ENCODE results near the gene LRMDA. TPM values are rescaled to one million over a fixed set of nuclear protein-coding genes. Genes with fewer than 3 reads are reported as not detected.

LRMDA gene
- total and polyA plus RNA-seq, 2 of the 13 experiments (the other 11 are each of a cell fraction or from before 2014, with no cell fraction given), result 13.4 to 22.0 TPM

DNA sequence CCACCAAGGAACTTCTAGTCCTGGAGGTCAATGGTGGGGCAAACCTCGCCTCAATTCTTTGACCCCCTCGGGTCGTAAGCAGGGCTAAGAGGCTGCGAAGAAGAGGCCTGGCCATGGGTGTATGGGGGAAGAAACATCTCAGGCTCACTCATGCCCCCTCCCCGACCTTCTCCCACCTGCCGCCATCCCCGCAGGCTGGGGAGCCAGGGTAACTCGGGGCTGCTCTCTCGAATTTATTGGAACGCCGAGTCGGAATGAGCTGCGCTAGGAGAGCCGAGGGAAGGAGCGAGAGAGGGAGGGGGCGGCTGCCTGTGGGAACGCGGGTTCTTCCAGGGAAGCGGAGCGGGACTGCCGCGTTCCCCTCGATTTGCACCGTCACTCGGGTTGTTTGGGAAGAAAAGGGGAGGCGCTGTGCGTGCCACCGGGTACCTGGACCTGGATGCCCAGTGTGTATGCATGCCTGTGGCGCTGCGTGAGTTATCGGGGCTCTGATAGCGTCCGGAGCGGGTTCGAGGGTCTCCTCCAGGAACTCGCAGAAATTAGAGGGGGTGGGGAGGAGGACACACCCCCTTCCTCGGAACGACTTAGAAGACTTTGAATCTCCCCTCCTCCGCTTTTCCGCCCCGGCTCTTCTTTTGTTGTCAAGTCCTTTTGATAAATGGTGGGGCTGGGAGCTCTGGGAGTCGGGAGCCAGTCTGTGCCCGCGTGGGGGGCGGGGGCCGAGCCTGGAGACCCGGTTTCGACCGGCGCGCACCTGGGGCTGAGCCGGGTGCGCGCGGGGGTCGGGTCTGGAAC is 28.1 kb upstream of the LRMDA start (continued):
- TF ChIP-seq, protein P1, sequence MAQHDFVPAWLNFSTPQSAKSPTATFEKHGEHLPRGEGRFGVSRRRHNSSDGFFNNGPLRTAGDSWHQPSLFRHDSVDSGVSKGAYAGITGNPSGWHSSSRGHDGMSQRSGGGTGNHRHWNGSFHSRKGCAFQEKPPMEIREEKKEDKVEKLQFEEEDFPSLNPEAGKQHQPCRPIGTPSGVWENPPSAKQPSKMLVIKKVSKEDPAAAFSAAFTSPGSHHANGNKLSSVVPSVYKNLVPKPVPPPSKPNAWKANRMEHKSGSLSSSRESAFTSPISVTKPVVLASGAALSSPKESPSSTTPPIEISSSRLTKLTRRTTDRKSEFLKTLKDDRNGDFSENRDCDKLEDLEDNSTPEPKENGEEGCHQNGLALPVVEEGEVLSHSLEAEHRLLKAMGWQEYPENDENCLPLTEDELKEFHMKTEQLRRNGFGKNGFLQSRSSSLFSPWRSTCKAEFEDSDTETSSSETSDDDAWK (CRISPR knock-in tag; IDR thresholded peaks at IDR 0.05), result no peak
- 0 out of 2 replicates have a peak, but pooled peaks have one; percentile 73 for TF ChIP-seq SNAPC4 (CRISPR knock-in tag; IDR thresholded peaks at IDR 0.05)
- TF ChIP-seq SKIL (CRISPR knock-in tag; IDR thresholded peaks at IDR 0.05; ENCODE audit: borderline replicate concordance), result 0 out of 2 replicates have a peak, but pooled peaks have one; percentile 17
- 0 out of 2 replicates have a peak, but pooled peaks have one; percentile 21 for TF ChIP-seq ZNF788 (CRISPR knock-in tag; IDR thresholded peaks at IDR 0.05; ENCODE audit: borderline replicate concordance)
- peak; percentile 89 for TF ChIP-seq HNRNPL (IDR thresholded peaks at IDR 0.05; ENCODE audit: low read depth, low read length)
- no peak for TF ChIP-seq SMARCE1 (IDR thresholded peaks at IDR 0.05; ENCODE audit: borderline replicate concordance)
- TF ChIP-seq KDM5B (CRISPR knock-in tag; IDR thresholded peaks at IDR 0.05; ENCODE audit: borderline replicate concordance), result peak; percentile 44; the same call in 1 of the 2 replicates
- 0 out of 2 replicates have a peak, but pooled peaks have one; percentile 34 for TF ChIP-seq ZNF296 (CRISPR knock-in tag; conservative IDR thresholded peaks at IDR 0.05)
- peak; percentile 97 for TF ChIP-seq AGO2 (optimal IDR thresholded peaks at IDR 0.05; ENCODE audit: low read depth, low read length)
- TF ChIP-seq ZC3H4 (CRISPR knock-in tag; IDR thresholded peaks at IDR 0.05; ENCODE audit: borderline replicate concordance), result peak; percentile 72; the same call in 1 of the 2 replicates
- TF ChIP-seq, protein P2, sequence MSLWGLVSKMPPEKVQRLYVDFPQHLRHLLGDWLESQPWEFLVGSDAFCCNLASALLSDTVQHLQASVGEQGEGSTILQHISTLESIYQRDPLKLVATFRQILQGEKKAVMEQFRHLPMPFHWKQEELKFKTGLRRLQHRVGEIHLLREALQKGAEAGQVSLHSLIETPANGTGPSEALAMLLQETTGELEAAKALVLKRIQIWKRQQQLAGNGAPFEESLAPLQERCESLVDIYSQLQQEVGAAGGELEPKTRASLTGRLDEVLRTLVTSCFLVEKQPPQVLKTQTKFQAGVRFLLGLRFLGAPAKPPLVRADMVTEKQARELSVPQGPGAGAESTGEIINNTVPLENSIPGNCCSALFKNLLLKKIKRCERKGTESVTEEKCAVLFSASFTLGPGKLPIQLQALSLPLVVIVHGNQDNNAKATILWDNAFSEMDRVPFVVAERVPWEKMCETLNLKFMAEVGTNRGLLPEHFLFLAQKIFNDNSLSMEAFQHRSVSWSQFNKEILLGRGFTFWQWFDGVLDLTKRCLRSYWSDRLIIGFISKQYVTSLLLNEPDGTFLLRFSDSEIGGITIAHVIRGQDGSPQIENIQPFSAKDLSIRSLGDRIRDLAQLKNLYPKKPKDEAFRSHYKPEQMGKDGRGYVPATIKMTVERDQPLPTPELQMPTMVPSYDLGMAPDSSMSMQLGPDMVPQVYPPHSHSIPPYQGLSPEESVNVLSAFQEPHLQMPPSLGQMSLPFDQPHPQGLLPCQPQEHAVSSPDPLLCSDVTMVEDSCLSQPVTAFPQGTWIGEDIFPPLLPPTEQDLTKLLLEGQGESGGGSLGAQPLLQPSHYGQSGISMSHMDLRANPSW (CRISPR knock-in tag; IDR thresholded peaks at IDR 0.05; ENCODE audit: borderline replicate concordance), result no peak
- TF ChIP-seq PAX8 (CRISPR knock-in tag; IDR thresholded peaks at IDR 0.05; ENCODE audit: borderline replicate concordance), result 0 out of 2 replicates have a peak, but pooled peaks have one; percentile 75
- 0 out of 2 replicates have a peak, but pooled peaks have one; percentile 25 for TF ChIP-seq ZNF350 (CRISPR knock-in tag; IDR thresholded peaks at IDR 0.05; ENCODE audit: borderline replicate concordance, low read depth)
- TF ChIP-seq PHF20 (CRISPR knock-in tag; IDR thresholded peaks at IDR 0.05), result 0 out of 2 replicates have a peak, but pooled peaks have one; percentile 38
- TF ChIP-seq HMG20A (CRISPR knock-in tag; IDR thresholded peaks at IDR 0.05; ENCODE audit: borderline replicate concordance), result no peak
- TF ChIP-seq ZNF160 (CRISPR knock-in tag; IDR thresholded peaks at IDR 0.05), result 0 out of 2 replicates have a peak, but pooled peaks have one; percentile 24

Data from HepG2 (cell line).